ENCODE measurements around the gene ATP11C. TPM values are rescaled to one million over a fixed set of nuclear protein-coding genes. Genes with fewer than 3 reads are reported as not detected.

The ATP11C gene
- total RNA-seq, 1 donor, result 71.2 TPM

DNA sequence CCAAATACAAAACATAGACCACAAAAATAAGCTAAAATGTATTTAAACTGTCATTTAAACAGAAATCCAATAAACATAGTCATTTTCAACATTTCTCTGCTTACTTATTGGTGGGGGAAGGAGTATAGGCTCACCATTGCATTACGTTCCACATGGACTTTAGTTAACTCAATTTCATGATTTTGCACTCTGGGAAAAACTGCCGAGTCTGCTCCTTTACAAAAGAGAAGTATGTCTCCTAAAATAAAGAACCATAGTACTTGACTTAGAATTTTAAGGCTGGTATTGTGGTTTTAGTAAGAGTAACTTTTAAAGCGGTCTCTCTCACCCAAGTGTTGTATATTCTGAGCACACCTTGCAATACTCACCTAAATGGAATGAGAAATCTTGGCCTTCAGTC is 149.8 kb downstream of the ATP11C start:
- H3K4me3 ChIP-seq (ENCODE audit: low read depth, low read length), result no peak overlapping the region
- no peak for DNase-seq (ENCODE audit: low read depth)
- TF ChIP-seq, protein P1, sequence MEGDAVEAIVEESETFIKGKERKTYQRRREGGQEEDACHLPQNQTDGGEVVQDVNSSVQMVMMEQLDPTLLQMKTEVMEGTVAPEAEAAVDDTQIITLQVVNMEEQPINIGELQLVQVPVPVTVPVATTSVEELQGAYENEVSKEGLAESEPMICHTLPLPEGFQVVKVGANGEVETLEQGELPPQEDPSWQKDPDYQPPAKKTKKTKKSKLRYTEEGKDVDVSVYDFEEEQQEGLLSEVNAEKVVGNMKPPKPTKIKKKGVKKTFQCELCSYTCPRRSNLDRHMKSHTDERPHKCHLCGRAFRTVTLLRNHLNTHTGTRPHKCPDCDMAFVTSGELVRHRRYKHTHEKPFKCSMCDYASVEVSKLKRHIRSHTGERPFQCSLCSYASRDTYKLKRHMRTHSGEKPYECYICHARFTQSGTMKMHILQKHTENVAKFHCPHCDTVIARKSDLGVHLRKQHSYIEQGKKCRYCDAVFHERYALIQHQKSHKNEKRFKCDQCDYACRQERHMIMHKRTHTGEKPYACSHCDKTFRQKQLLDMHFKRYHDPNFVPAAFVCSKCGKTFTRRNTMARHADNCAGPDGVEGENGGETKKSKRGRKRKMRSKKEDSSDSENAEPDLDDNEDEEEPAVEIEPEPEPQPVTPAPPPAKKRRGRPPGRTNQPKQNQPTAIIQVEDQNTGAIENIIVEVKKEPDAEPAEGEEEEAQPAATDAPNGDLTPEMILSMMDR (IDR thresholded peaks at IDR 0.05; ENCODE audit: insufficient read depth, low read length), result no peak

DNA sequence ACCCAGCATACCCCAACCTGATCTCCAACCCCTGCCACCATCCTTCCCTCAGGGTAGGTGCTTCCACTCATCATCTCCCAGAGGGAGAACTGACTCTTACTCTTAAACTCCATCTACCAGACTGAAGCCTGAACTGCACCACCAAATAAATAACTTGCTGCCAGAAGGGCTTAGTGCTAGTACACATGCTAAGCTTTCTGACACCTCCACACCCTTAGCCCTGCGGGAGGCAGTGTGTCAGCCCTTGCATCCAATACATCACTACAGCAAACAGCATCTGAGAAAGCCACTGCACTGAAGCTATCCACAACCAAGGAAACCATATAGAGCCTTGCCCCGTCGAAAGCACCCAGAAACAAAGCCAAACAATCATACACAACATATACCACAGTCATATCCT is 156.3 kb downstream of the ATP11C start:
- H3K4me3 ChIP-seq (ENCODE audit: low read depth, low read length), result no peak overlapping the region
- no peak for DNase-seq (ENCODE audit: low read depth)
- TF ChIP-seq, protein P1 (IDR thresholded peaks at IDR 0.05; ENCODE audit: insufficient read depth, low read length), result no peak

DNA sequence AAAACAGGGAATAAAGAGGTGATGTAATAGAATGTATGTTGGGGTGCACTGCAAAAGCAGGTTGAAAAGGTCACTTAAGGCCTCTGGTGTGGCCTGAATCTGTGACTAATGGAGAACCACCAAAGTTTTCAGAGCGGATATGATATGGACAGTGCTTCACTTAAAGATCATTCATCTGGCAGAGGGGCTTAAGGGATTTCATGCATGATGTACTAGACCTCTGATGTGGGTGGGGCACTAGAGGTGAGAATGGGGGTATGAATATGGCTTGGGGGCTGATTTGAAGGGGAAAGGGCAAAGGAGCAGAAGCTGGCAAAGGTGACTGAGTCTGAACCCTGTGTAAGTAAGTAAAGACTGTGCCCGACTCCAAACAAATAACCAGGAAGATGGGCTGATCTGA is 162.5 kb downstream of the ATP11C start:
- DNase-seq (ENCODE audit: low read depth), result no peak
- TF ChIP-seq, protein P1 (IDR thresholded peaks at IDR 0.05; ENCODE audit: insufficient read depth, low read length), result no peak
- no peak overlapping the region for H3K4me3 ChIP-seq (ENCODE audit: low read depth, low read length)

DNA sequence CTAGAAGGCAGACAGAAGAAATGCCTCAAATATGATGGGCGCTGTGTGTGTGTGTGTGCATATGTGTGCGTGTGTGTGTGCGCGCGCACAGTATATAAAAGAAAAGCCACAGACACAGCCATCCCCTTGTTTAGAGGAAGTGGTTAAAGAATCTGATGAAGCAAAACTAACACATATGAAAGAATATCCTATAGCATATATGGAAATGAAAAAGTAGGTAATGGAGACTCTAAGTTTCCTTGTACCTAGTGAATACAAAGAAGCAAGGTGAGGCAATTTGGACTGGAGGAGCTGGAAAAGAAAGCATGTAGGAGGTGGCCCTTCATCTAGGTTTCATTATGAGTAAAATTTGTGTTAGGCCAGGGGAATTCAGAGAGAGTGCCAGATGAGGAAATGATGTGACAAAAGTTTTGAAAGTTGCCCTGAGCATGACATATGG is 166.3 kb downstream of the ATP11C start:
- TF ChIP-seq, protein P1 (IDR thresholded peaks at IDR 0.05; ENCODE audit: insufficient read depth, low read length), result no peak
- no peak for DNase-seq (ENCODE audit: low read depth)
- no peak overlapping the region for H3K4me3 ChIP-seq (ENCODE audit: low read depth, low read length)

DNA sequence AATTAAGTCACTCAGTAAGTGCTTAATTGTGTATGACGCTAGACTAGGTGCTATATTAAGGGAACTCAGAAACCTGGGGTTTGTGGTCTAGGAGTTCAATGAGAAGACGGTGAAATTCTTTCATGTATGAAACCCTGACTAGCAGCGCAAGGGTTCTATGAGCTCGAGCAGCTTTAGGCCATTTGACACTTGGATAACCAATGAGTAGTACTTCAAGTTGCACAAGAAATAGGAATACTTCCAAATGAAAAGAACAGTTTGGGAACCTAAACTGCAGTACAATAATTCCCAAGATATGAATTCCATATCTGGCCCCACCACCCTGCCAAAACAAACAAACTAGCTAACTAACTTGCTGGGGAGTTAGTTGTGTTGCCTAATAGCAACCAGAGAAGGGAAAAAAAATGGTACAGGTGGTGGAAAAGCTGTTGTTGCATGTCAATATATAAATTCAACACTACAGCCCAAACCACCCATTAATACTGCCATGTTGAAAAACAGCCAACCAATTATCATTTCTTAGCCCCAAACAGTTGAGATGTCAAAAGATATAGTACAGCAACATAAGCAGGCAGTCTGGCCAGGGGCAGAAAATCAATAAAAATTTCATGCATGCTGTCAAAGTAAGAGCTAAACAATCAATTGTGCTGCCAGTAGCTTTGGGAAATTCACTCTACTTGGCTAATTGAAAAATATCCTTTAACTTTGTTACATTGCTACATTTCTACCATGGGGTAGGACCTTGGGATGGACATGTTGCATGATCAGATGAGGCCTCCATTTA is 170.3 kb downstream of the ATP11C start:
- no peak overlapping the region for H3K4me3 ChIP-seq (ENCODE audit: low read depth, low read length)
- DNase-seq (ENCODE audit: low read depth), result peak; percentile 88
- TF ChIP-seq, protein P1 (IDR thresholded peaks at IDR 0.05; ENCODE audit: insufficient read depth, low read length), result no peak

DNA sequence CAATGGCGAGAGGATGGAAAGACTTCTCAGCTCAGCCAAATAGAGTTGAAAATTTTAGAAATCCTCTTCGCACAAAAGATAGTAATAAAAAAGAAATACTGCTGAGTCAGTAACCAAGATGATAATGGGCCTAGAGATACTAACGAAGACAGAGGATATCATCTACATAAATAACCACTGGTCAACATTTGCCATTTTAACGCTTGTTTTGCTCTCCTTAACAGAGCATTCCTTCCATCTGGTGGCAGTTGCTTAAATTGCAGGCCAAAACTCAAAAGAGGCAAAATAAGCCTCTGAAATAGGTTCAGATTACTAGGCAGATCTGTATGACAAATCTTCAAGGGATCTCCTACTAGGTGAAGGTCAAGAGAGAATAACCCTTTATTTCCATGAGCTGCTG is 173.2 kb downstream of the ATP11C start:
- peak; percentile 27 for DNase-seq (ENCODE audit: low read depth)
- H3K4me3 ChIP-seq (ENCODE audit: low read depth, low read length), result no peak overlapping the region
- TF ChIP-seq, protein P1 (IDR thresholded peaks at IDR 0.05; ENCODE audit: insufficient read depth, low read length), result peak; percentile 46

Measured in fibroblast of the aortic adventitia (primary cell).